Endothelial cell of umbilical vein (primary cell): ENCODE data around the gene C5. TPM values are rescaled to one million over a fixed set of nuclear protein-coding genes. Genes with fewer than 3 reads are reported as not detected.

Source experiments
- BruUV-seq: library from RNA; stranded (reverse); fragments of 400-500 nt; replicated peaks from 2 replicates; lab custom pipeline; 2021; lab: Mats Ljungman, UMichigan
- CTCF ChIA-PET: fragments of 300-600, 350-600 bp; sonication (Branson Sonifier 250); formaldehyde crosslinking; loops from one replicate; lab custom pipeline; 2021; ENCODE audit warnings: antibody characterized with exemption, inconsistent platforms; lab: Charles Lee
- POLR2A ChIA-PET: fragments of 300-600, 350-600 bp; sonication (Branson Sonifier 250); formaldehyde crosslinking; loops from one replicate; lab custom pipeline; 2021; ENCODE audit warnings: antibody characterized with exemption, inconsistent platforms; lab: Charles Lee
- DNase-seq: peaks from one replicate; pipeline ENCODE4 v3.0.0-alpha.2; 2011; ENCODE audit warnings: low read depth, low spot score
- FAIRE-seq: peaks from 2 replicates; lab custom pipeline; 2011; peaks lifted over from hg19 to GRCh38; lab: Jason Lieb, UNC
- H2AFZ ChIP-seq: 2 replicates; pipeline ENCODE4 v1.6.0; 2012; ENCODE audit warnings: low read depth, low read length, control low read depth, inconsistent platforms
- H3K27ac ChIP-seq: 2 replicates; pipeline ENCODE4 v1.5.1; 2011; ENCODE audit warnings: low read depth, mild to moderate bottlenecking, control low read depth, low read length, moderate library complexity; ENCODE audit not compliant: insufficient read depth
- H3K27me3 ChIP-seq, 2 experiments: 2 replicates each; pipeline versions ENCODE4 v1.6.0 to v1.6.1; 2011; ENCODE audit warnings: low read length in 2 of 2, mixed read lengths in 1 of 2; ENCODE audit not compliant: control insufficient read depth in 2 of 2, insufficient read depth in 2 of 2
- H3K36me3 ChIP-seq, 2 experiments: 2 replicates in 1 of 2; 3 replicates in 1 of 2; pipeline ENCODE4 v1.5.1; 2011; ENCODE audit warnings: low read length in 2 of 2, mild to moderate bottlenecking in 1 of 2, moderate library complexity in 1 of 2; ENCODE audit not compliant: control insufficient read depth in 2 of 2, insufficient read depth in 2 of 2; ENCODE audit errors: extremely low read depth in 1 of 2
- H3K4me1 ChIP-seq: 3 replicates; pipeline ENCODE4 v1.5.1; 2011; ENCODE audit warnings: mild to moderate bottlenecking, low read length; ENCODE audit not compliant: control insufficient read depth, insufficient read depth; ENCODE audit errors: extremely low read depth
- H3K4me2 ChIP-seq: 2 replicates; pipeline ENCODE4 v1.6.1; 2011; ENCODE audit warnings: low read length, control low read depth, mixed read lengths; ENCODE audit not compliant: insufficient read depth
- H3K4me3 ChIP-seq, 3 experiments: fragments of 200-600 bp in 1 of 3; sonication (generic), shearing (Covaris generic) in 1 of 3; replicated peaks in 1 of 3; 2 replicates each; pipeline ENCODE4 v1.5.1; 2011 to 2016; ENCODE audit warnings: control low read depth in 3 of 3, low read length in 3 of 3, mild to moderate bottlenecking in 2 of 3, inconsistent platforms in 1 of 3, low read depth in 1 of 3, moderate library complexity in 1 of 3; ENCODE audit not compliant: insufficient read depth in 1 of 3
- H3K79me2 ChIP-seq: 2 replicates; pipeline ENCODE4 v1.6.0; 2012; ENCODE audit warnings: low read length, inconsistent platforms; ENCODE audit not compliant: control insufficient read depth, insufficient read depth
- H3K9ac ChIP-seq: replicated peaks from 2 replicates; pipeline ENCODE3; 2011; ENCODE audit warnings: low read length, control low read depth; ENCODE audit not compliant: insufficient read depth; ENCODE audit errors: extremely low read depth
- H3K9me1 ChIP-seq: replicated peaks from 3 replicates; pipeline ENCODE4 v1.6.0; 2011; ENCODE audit warnings: mild to moderate bottlenecking, low read length; ENCODE audit not compliant: control insufficient read depth, insufficient read depth; ENCODE audit errors: extremely low read depth
- H3K9me3 ChIP-seq: replicated peaks from 2 replicates; pipeline ENCODE4 v1.5.1; 2012; ENCODE audit warnings: low read length, inconsistent platforms; ENCODE audit not compliant: control insufficient read depth, insufficient read depth
- H4K20me1 ChIP-seq: replicated peaks from 2 replicates; pipeline ENCODE3; 2011; ENCODE audit warnings: mild to moderate bottlenecking, low read length; ENCODE audit not compliant: control insufficient read depth, insufficient read depth; ENCODE audit errors: extremely low read depth
- CTCF ChIP-seq, 2 donors: IDR thresholded peaks; 1 replicate in 1 of 2; 2 replicates in 1 of 2; pipeline ENCODE4 v1.5.1; 2011; ENCODE audit warnings: low read length in 2 of 2, mild to moderate bottlenecking in 2 of 2, moderate library complexity in 2 of 2, control low read depth in 1 of 2, inconsistent platforms in 1 of 2, low read depth in 1 of 2; ENCODE audit not compliant: insufficient read depth in 1 of 2; ENCODE audit errors: extremely low read depth in 1 of 2
- EZH2 ChIP-seq: IDR thresholded peaks from 2 replicates; pipeline ENCODE4 v1.6.1; 2012; ENCODE audit warnings: borderline replicate concordance, low read depth, mild to moderate bottlenecking, moderate library complexity, low read length, inconsistent platforms; ENCODE audit not compliant: severe bottlenecking
- FOS ChIP-seq: IDR thresholded peaks from 2 replicates; pipeline ENCODE4 v1.6.1; 2011; ENCODE audit warnings: mild to moderate bottlenecking, low read length, moderate library complexity, borderline replicate concordance; ENCODE audit not compliant: insufficient read depth
- GATA2 ChIP-seq: IDR thresholded peaks from 2 replicates; pipeline ENCODE4 v1.7.0; 2011; ENCODE audit warnings: low read depth, mild to moderate bottlenecking, moderate library complexity, mixed read lengths, low read length; ENCODE audit not compliant: insufficient read length, insufficient read depth
- JUN ChIP-seq: IDR thresholded peaks from 2 replicates; pipeline ENCODE4 v1.6.1; 2011; ENCODE audit warnings: borderline replicate concordance, low read depth; ENCODE audit not compliant: insufficient read length, insufficient read depth
- MAX ChIP-seq: IDR thresholded peaks from 2 replicates; pipeline ENCODE4 v1.6.1; 2011; ENCODE audit not compliant: insufficient read depth, insufficient read length
- MYC ChIP-seq: IDR thresholded peaks from one replicate; pipeline ENCODE4 v1.6.1; 2011; ENCODE audit warnings: mild to moderate bottlenecking, low read depth, low read length
- POLR2A ChIP-seq: IDR thresholded peaks from 2 replicates; pipeline ENCODE4 v1.6.1; 2012; ENCODE audit warnings: low read depth, mild to moderate bottlenecking, control low read depth, low read length
- POLR2AphosphoS5 ChIP-seq: IDR thresholded peaks from 2 replicates; pipeline ENCODE4 v1.6.1; 2012; ENCODE audit warnings: low read depth, mild to moderate bottlenecking, control low read depth, low read length, moderate library complexity; ENCODE audit not compliant: insufficient read depth
- dilution Hi-C: fragments of 300-500 bp; cut with MboI; formaldehyde crosslinking; loops from one replicate; pipeline ENCODE4 v1.15.0; 2019; ENCODE audit warnings: low sequenced_read_pairs; ENCODE audit not compliant: extremely low pct_ligation_motif_present
- intact Hi-C: fragments of 100-400 bp; cut with micrococcal nuclease; formaldehyde crosslinking; loops from one replicate; pipeline ENCODE4 v1.10.0; 2022
- polyA plus RNA-seq, 4 experiments: library from polyadenylated mRNA; depleted of rRNA in 3 of 4; stranded (reverse) in 3 of 4; unstranded in 1 of 4; fragments of >200 nt; gene quantifications; 2 replicates each; pipeline versions ENCODE4 v1.2.1 to v1.2.3, GENCODE V29; 2011 to 2012; ENCODE audit warnings: missing spikeins in 1 of 4
- total RNA-seq: library from RNA; stranded (reverse); gene quantifications from 2 replicates; pipeline ENCODE4 v1.2.3, GENCODE V29; 2021

Gene C5
- total and polyA plus RNA-seq, 2 donors (not counting 3 experiments of a cell fraction or from before 2014, with no cell fraction given) = 0.79 to 1.6 TPM

GRCh38 chr9:120936764-120937122, 113.3 kb downstream of the C5 start:
- DNase-seq (no peak), FAIRE-seq (no peak)
- Histone ChIP-seq H3K9ac (no peak overlapping the region), H3K4me2 (no peak overlapping the region), H3K9me3 (no peaks in the 10 kb centered on the region), H3K36me3 (no peaks in the 10 kb centered on the region), H3K9me1 (no peaks in the 10 kb centered on the region), H3K79me2 (no peaks in the 10 kb centered on the region), H3K27me3 (no peaks in the 10 kb centered on the region), H3K4me1 (peaks cover 59% of the 10 kb centered on the region), H4K20me1 (no peaks in the 10 kb centered on the region), H3K27ac (no peak overlapping the region), H2AFZ (peak overlapping the region; percentile 49), H3K4me3 (no peak overlapping the region)
- TF ChIP-seq FOS = no peak
- TF ChIP-seq GATA2 = no peak
- no peak for TF ChIP-seq CTCF (IDR thresholded peaks at IDR 0.05; ENCODE audit: extremely low read depth in 1 of 2, insufficient read depth in 1 of 2, low read depth in 1 of 2, low read length in 2 of 2)
- TF ChIP-seq MAX = no peak
- TF ChIP-seq POLR2A = no peak
- TF ChIP-seq MYC = no peak
- no peak for TF ChIP-seq JUN
- no peak for TF ChIP-seq EZH2
- no peak for TF ChIP-seq POLR2AphosphoS5
- dilution Hi-C loops (no loop called here), intact Hi-C loops (loop anchor here (1.0 to 5.0 kb wide), 9 partner anchors 44 to 317 kb away; partner anchors contain the start of genes CNTRL and FBXW2)
- POLR2A ChIA-PET = no interaction called here
- no TSS peak for BruUV-seq
- CTCF ChIA-PET = interaction anchor here (0.6 to 3.9 kb wide), 25 partner anchors 10 to 317 kb away, joined by 3 to 38 read pairs (median 4); partner anchors contain the start of genes FBXW2 and PHF19
